ENCODE measurements around the gene C16orf90.

Gene C16orf90

DNA sequence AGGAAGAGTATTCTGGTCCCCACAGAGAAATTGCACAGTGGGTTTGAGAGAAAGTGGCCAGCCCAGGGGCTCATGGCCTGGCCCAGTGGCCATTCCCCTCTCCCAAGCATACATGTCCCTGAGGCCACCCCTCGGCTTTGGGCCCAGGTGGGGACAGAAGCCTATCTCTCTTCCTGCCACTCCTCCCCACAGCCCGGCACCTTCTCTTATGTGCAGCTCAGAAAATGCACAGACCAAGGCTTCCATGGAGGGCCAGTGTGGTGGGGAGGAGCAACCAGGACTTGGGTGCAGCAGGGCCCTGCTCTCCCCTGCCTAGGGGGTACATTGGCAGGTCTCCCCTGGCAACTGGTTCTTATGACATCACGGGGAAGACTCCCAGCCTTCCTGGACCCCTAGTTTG, at the start of gene C16orf90:
TSS of gene C16orf90 (minus strand) at position 314 of the 400 bp plus-strand sequence. CDS start at position 246, 68 bp downstream.
- no peak for TF ChIP-seq CTCF (IDR thresholded peaks at IDR 0.05; ENCODE audit: insufficient read depth, low read length, poor library complexity, severe bottlenecking)

DNA sequence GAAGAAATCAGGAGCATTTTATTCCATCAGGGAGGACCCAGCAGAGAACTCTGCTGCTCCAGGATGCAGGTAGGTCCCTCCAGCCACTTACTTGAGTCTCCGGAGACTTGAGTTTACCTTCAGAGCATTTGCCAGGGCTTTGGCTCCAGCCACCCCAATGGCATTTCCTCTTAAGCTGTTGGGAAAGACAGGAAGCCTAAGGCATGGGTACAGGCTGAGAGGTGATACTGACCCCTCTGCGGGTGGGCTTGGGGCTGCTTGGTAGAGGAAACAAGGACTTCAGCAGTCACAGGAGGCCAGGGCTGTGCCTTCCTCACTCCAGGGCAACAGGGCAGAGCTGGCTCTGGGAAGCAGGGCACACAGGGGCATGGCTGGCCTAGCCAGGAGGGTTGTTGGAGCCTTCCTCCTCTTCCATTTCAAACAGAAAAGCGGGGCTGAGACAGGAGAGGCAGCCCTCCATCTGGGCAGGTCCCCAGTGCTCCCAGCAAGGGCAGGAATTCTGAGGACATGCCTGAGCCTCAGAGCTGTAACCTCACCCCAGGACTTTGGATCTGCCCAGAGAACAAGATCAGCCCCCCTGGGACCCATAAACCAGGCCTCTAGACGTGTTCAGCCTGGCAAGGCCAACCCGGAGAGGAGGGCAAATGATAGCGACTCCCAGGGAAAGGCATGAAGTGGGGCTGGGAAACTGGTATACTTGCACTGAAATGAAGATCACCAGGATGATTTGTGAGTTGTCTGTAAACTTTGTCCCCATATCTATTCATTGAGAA, 47.5 kb upstream of the C16orf90 start:
- Histone ChIP-seq H3K36me3 (ENCODE audit: control insufficient read depth, insufficient read depth, low read length) (peaks cover 8% of the 10 kb centered on the region), H3K4me3 (replicated peaks; ENCODE audit: low read depth, low read length) (no peak overlapping the region), H3K27me3 (replicated peaks; ENCODE audit: control insufficient read depth, insufficient read depth, low read length) (no peaks in the 10 kb centered on the region)
- DNase-seq (ENCODE audit: extremely low read depth, insufficient read length), result no peak
- no peak for TF ChIP-seq CTCF (IDR thresholded peaks at IDR 0.05; ENCODE audit: insufficient read depth, low read length, poor library complexity, severe bottlenecking)

More for the DNA sequence above, at the start of gene C16orf90:
- no peaks in the 10 kb centered on the region for H3K27me3 ChIP-seq (replicated peaks; ENCODE audit: control insufficient read depth, insufficient read depth, low read length)
- H3K4me3 ChIP-seq (replicated peaks; ENCODE audit: low read depth, low read length), result no peak within 1 kb of the TSS
- no peak for DNase-seq (ENCODE audit: extremely low read depth, insufficient read length)
- H3K36me3 ChIP-seq (ENCODE audit: control insufficient read depth, insufficient read depth, low read length), result no peaks in the 10 kb centered on the region

DNA sequence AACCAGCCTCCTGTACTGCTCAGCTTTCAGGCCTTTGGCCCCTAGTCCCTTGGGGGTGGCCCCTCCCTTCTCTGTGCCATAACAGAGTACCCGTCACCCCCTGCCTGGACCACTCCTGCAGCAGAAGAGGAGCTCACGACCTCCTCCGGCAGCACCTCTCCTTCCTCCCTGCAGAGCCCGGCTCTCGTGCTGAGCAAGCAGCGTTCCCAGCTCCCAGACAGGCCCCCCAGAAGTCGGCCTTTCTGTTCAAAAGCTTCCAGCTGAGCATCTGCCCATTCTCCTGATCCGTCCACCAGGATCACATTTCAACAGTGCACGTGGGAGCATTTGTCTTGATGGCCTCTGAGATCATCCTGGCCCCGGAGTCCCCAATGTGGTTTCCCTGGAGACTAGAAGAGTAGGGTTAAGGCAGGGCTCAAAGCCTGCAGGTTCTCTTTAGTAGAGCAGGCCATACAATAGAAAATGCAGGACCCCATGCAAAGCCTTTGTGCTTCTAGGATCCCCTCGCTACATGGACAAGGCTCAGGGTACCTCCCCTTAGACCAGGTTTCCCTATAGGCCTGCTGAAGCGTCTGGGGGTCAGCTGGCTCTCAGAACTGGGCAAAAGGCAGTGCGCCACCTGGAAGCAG, 46.4 kb upstream of the C16orf90 start:
- peaks cover 6% of the 10 kb centered on the region for H3K36me3 ChIP-seq (ENCODE audit: control insufficient read depth, insufficient read depth, low read length)
- no peak for DNase-seq (ENCODE audit: extremely low read depth, insufficient read length)

GRCh38 chr16:3538222-3538621, 42.9 kb upstream of the C16orf90 start:
- no peaks in the 10 kb centered on the region for H3K27me3 ChIP-seq (replicated peaks; ENCODE audit: control insufficient read depth, insufficient read depth, low read length)
- DNase-seq (ENCODE audit: extremely low read depth, insufficient read length), result no peak
- peaks cover 8% of the 10 kb centered on the region for H3K36me3 ChIP-seq (ENCODE audit: control insufficient read depth, insufficient read depth, low read length)
- no peak for TF ChIP-seq CTCF (IDR thresholded peaks at IDR 0.05; ENCODE audit: insufficient read depth, low read length, poor library complexity, severe bottlenecking)
- H3K4me3 ChIP-seq (replicated peaks; ENCODE audit: low read depth, low read length), result no peak overlapping the region

More for the DNA sequence above, 46.4 kb upstream of the C16orf90 start:
- Histone ChIP-seq H3K27me3 (replicated peaks; ENCODE audit: control insufficient read depth, insufficient read depth, low read length) (no peaks in the 10 kb centered on the region), H3K4me3 (replicated peaks; ENCODE audit: low read depth, low read length) (no peak overlapping the region)
- no peak for TF ChIP-seq CTCF (IDR thresholded peaks at IDR 0.05; ENCODE audit: insufficient read depth, low read length, poor library complexity, severe bottlenecking)

- H3K4me3 ChIP-seq (replicated peaks; ENCODE audit: low read depth, low read length), result no peak overlapping the region
- no peak for TF ChIP-seq CTCF (IDR thresholded peaks at IDR 0.05; ENCODE audit: insufficient read depth, low read length, poor library complexity, severe bottlenecking)
Measured at GRCh38 chr16:3536851-3537250, 41.6 kb upstream of the C16orf90 start.

More at GRCh38 chr16:3536851-3537250, 41.6 kb upstream of the C16orf90 start:
- DNase-seq (ENCODE audit: extremely low read depth, insufficient read length), result no peak
- H3K36me3 ChIP-seq (ENCODE audit: control insufficient read depth, insufficient read depth, low read length), result peaks cover 7% of the 10 kb centered on the region
- H3K27me3 ChIP-seq (replicated peaks; ENCODE audit: control insufficient read depth, insufficient read depth, low read length), result no peaks in the 10 kb centered on the region
